Hepatocyte (in vitro differentiated cells): ENCODE results near the gene MOB1A.

Experiments used
- EZH2 ChIP-seq: fragments of 200-600 bp; sonication (generic); IDR thresholded peaks from 2 replicates; pipeline ENCODE4 v1.6.1; 2016; ENCODE audit warnings: antibody characterized with exemption, mild to moderate bottlenecking, borderline replicate concordance
- EZH2phosphoT487 ChIP-seq: fragments of 200-600 bp; sonication (generic); IDR thresholded peaks from one replicate; pipeline ENCODE4 v1.6.1; 2018; ENCODE audit warnings: antibody characterized with exemption, mild to moderate bottlenecking, low read depth, moderate library complexity; ENCODE audit not compliant: unreplicated experiment, severe bottlenecking
- TF ChIP-seq, protein P1 (sequence below): fragments of 200-600 bp; sonication (generic); IDR thresholded peaks from 2 replicates; pipeline ENCODE4 v1.5.1; 2016; ENCODE audit warnings: antibody characterized with exemption, mild to moderate bottlenecking; ENCODE audit not compliant: poor library complexity

GRCh38 chr2:74146929-74147726, 31.6 kb downstream of the MOB1A start:
- no peak for TF ChIP-seq EZH2
- TF ChIP-seq, protein P1, sequence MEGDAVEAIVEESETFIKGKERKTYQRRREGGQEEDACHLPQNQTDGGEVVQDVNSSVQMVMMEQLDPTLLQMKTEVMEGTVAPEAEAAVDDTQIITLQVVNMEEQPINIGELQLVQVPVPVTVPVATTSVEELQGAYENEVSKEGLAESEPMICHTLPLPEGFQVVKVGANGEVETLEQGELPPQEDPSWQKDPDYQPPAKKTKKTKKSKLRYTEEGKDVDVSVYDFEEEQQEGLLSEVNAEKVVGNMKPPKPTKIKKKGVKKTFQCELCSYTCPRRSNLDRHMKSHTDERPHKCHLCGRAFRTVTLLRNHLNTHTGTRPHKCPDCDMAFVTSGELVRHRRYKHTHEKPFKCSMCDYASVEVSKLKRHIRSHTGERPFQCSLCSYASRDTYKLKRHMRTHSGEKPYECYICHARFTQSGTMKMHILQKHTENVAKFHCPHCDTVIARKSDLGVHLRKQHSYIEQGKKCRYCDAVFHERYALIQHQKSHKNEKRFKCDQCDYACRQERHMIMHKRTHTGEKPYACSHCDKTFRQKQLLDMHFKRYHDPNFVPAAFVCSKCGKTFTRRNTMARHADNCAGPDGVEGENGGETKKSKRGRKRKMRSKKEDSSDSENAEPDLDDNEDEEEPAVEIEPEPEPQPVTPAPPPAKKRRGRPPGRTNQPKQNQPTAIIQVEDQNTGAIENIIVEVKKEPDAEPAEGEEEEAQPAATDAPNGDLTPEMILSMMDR, result no peak
- TF ChIP-seq EZH2phosphoT487, result no peak
